NT2/D1 (cell line): Measurements from ENCODE around the gene CLIC5.

Experiments
- YY1 ChIP-seq: IDR thresholded peaks from 2 replicates; pipeline ENCODE4 v1.6.1; 2011; ENCODE audit not compliant: insufficient read length, insufficient read depth
- ZNF274 ChIP-seq: IDR thresholded peaks from 2 replicates; pipeline ENCODE4 v1.6.1; 2011; ENCODE audit warnings: mild to moderate bottlenecking, low read depth, low read length

GRCh38 chr6:46000905-46001304 lies 14.8 kb downstream of the CLIC5 start:
- TF ChIP-seq ZNF274 (no peak), YY1 (no peak)
